Mesendoderm (in vitro differentiated cells): ENCODE results near the gene ARHGAP9.
A peak's percentile ranks its signal among the peaks of the same experiment; 100 is the strongest.

Source experiments
- DNase-seq: peaks from one replicate; pipeline ENCODE4 v3.0.0; 2013
- H2AK5ac ChIP-seq: 2 replicates; pipeline ENCODE4 v1.6.1; 2013; ENCODE audit warnings: low read length, inconsistent platforms
- H2BK120ac ChIP-seq: 2 replicates; pipeline ENCODE4 v1.6.1; 2013; ENCODE audit warnings: low read depth, mild to moderate bottlenecking, low read length, moderate library complexity, mixed read lengths
- H2BK15ac ChIP-seq: replicated peaks from 2 replicates; pipeline ENCODE4 v1.6.1; 2013; ENCODE audit warnings: low read depth, mild to moderate bottlenecking, moderate library complexity
- H2BK5ac ChIP-seq: 2 replicates; pipeline ENCODE4 v1.6.1; 2013; ENCODE audit warnings: low read length, inconsistent platforms
- H3K18ac ChIP-seq: 2 replicates; pipeline ENCODE4 v1.6.1; 2013; ENCODE audit warnings: mild to moderate bottlenecking, low read length, mixed read lengths
- H3K23ac ChIP-seq: one replicate; pipeline ENCODE4 v1.6.1; 2013; ENCODE audit warnings: low read length
- H3K27ac ChIP-seq: 2 replicates; pipeline ENCODE4 v1.5.1; 2013; ENCODE audit warnings: low read depth, mild to moderate bottlenecking, inconsistent platforms, low read length, moderate library complexity
- H3K27me3 ChIP-seq: 2 replicates; pipeline ENCODE4 v1.6.1; 2013; ENCODE audit warnings: low read length, control low read depth, mild to moderate bottlenecking, inconsistent platforms; ENCODE audit not compliant: insufficient read depth, poor library complexity
- H3K36me3 ChIP-seq: 2 replicates; pipeline ENCODE4 v1.6.1; 2013; ENCODE audit warnings: low read length, inconsistent platforms; ENCODE audit not compliant: control insufficient read depth, insufficient read depth
- H3K4ac ChIP-seq: one replicate; pipeline ENCODE4 v1.6.1; 2013; ENCODE audit warnings: low read depth, mild to moderate bottlenecking, low read length, moderate library complexity
- H3K4me1 ChIP-seq: 2 replicates; pipeline ENCODE4 v1.6.1; 2013; ENCODE audit warnings: low read depth, low read length, inconsistent platforms; ENCODE audit not compliant: control insufficient read depth
- H3K4me2 ChIP-seq: 2 replicates; pipeline ENCODE4 v1.6.1; 2013; ENCODE audit warnings: low read length
- H3K4me3 ChIP-seq: 2 replicates; pipeline ENCODE4 v1.5.1; 2013; ENCODE audit warnings: mild to moderate bottlenecking, low read length
- H3K56ac ChIP-seq: one replicate; pipeline ENCODE4 v1.6.1; 2013; ENCODE audit warnings: low read length
- H3K79me1 ChIP-seq: 2 replicates; pipeline ENCODE4 v1.6.1; 2013; ENCODE audit warnings: low read length, inconsistent platforms
- H3K79me2 ChIP-seq: 2 replicates; pipeline ENCODE4 v1.6.1; 2013; ENCODE audit warnings: mild to moderate bottlenecking, low read length; ENCODE audit not compliant: control insufficient read depth, insufficient read depth
- H3K9ac ChIP-seq: 2 replicates; pipeline ENCODE4 v1.6.1; 2013; ENCODE audit warnings: low read length, inconsistent platforms
- H4K5ac ChIP-seq: one replicate; pipeline ENCODE4 v1.6.1; 2013; ENCODE audit warnings: low read length
- H4K8ac ChIP-seq: one replicate; pipeline ENCODE4 v1.6.1; 2013; ENCODE audit warnings: low read depth, mild to moderate bottlenecking, control low read depth, low read length, moderate library complexity
- WGBS: extraction: QIAGEN DNeasy Blood & Tissue Kit; methylation state at CpG from one replicate; pipeline ENCODE4 v1.1.7; 2013; ENCODE audit warnings: low lambda C conversion rate, missing lambda C conversion rate; ENCODE audit not compliant: insufficient coverage; ENCODE audit errors: extremely low coverage; 5-methylcytosine and 5-hydroxymethylcytosine counted together

Gene ARHGAP9

GRCh38 chr12:57522011-57522886 is 42.6 kb upstream of the ARHGAP9 start, which contains the start of gene MBD6:
Gene MBD6, plus strand, starts transcription at chr12:57522824. Its CDS starts 1,480 bp downstream, at chr12:57524304.
- Histone ChIP-seq H2AK5ac (no peak within 1 kb of the TSS), H3K4ac (peak within 1 kb of the TSS; percentile 38), H3K27ac (peak within 1 kb of the TSS; percentile 86), H3K4me1 (peaks cover 9% of the 10 kb centered on the region), H3K79me2 (peaks cover 5% of the 10 kb centered on the region), H3K27me3 (no peaks in the 10 kb centered on the region), H3K18ac (peak within 1 kb of the TSS; percentile 56), H2BK5ac (no peak within 1 kb of the TSS), H3K23ac (peak within 1 kb of the TSS; percentile 76), H4K5ac (no peak within 1 kb of the TSS), H2BK15ac (no peak within 1 kb of the TSS), H3K36me3 (peaks cover 4% of the 10 kb centered on the region), H3K56ac (peak within 1 kb of the TSS; percentile 94), H2BK120ac (no peak within 1 kb of the TSS), H3K4me2 (peak within 1 kb of the TSS; percentile 78), H4K8ac (no peak within 1 kb of the TSS), H3K9ac (peak within 1 kb of the TSS; percentile 76), H3K4me3 (peak within 1 kb of the TSS; percentile 63), H3K79me1 (peaks cover 6% of the 10 kb centered on the region)
- WGBS = no CpG with 5 or more reads among the region's 57 CpGs
- peak; percentile 94 for DNase-seq

DNA sequence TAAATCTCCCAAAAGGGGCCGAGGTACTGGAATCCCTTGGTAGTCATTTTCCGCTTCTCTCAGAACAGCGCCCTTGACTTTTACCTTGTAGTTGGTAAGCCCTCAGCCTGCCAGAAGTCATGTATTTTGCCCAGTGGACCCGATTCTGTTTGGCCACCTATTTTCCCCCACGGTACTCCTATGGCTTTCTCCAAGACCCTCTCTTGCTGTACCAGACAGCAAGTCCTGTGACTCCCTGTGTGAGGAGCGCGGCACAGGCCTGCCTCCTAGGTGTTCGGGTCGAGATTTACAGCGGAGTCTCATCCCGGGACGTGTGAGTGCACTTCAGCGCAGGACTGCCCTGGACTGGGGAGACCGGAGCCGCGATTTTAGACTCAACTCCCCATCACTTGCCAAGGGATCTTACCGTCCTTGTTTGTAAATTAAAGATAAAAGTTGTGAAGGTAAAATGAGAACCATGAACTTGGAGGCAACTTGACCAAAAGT is 41.9 kb upstream of the ARHGAP9 start:
- Histone ChIP-seq H3K56ac (peak overlapping the region; percentile 90), H3K23ac (no peak overlapping the region), H4K5ac (no peak overlapping the region), H3K9ac (peak overlapping the region; percentile 55), H4K8ac (no peak overlapping the region), H3K36me3 (peaks cover 10% of the 10 kb centered on the region), H2BK15ac (no peak overlapping the region), H3K27me3 (no peaks in the 10 kb centered on the region), H2BK5ac (no peak overlapping the region), H3K79me2 (peaks cover 5% of the 10 kb centered on the region), H3K27ac (peak overlapping the region; percentile 56), H2BK120ac (no peak overlapping the region), H3K18ac (no peak overlapping the region), H2AK5ac (no peak overlapping the region), H3K79me1 (peaks cover 7% of the 10 kb centered on the region), H3K4me3 (no peak overlapping the region), H3K4me2 (peak overlapping the region; percentile 78), H3K4me1 (peaks cover 9% of the 10 kb centered on the region), H3K4ac (no peak overlapping the region)
- no CpG with 5 or more reads among the region's 17 CpGs for WGBS
- DNase-seq = peak; percentile 85

GRCh38 chr12:57520053-57520818 is 40.6 kb upstream of the ARHGAP9 start, which contains the start of gene DDIT3:
Gene DDIT3, minus strand, starts transcription at chr12:57520514. Its CDS starts 3,108 bp downstream, at chr12:57517406.
- Histone ChIP-seq H3K27me3 (no peaks in the 10 kb centered on the region), H3K18ac (peak within 1 kb of the TSS; percentile 33), H3K4me1 (peaks cover 9% of the 10 kb centered on the region), H3K79me1 (peaks cover 11% of the 10 kb centered on the region), H4K5ac (no peak within 1 kb of the TSS), H3K36me3 (peaks cover 17% of the 10 kb centered on the region), H3K79me2 (peaks cover 5% of the 10 kb centered on the region), H3K9ac (peak within 1 kb of the TSS; percentile 88), H2BK5ac (peak within 1 kb of the TSS; percentile 1), H4K8ac (peak within 1 kb of the TSS; percentile 92), H3K27ac (peak within 1 kb of the TSS; percentile 86), H3K56ac (peak within 1 kb of the TSS; percentile 90), H3K4me3 (peak within 1 kb of the TSS; percentile 67), H3K4me2 (peak within 1 kb of the TSS; percentile 85), H3K4ac (peak within 1 kb of the TSS; percentile 6), H3K23ac (peak within 1 kb of the TSS; percentile 70), H2AK5ac (no peak within 1 kb of the TSS), H2BK15ac (no peak within 1 kb of the TSS), H2BK120ac (peak within 1 kb of the TSS; percentile 19)
- no CpG with 5 or more reads among the region's 52 CpGs for WGBS
- DNase-seq = peak; percentile 99

GRCh38 chr12:57519796-57520052 is 40.1 kb upstream of the ARHGAP9 start:
- Histone ChIP-seq H3K56ac (peak overlapping the region; percentile 82), H3K9ac (peak overlapping the region; percentile 75), H3K4ac (peak overlapping the region; percentile 6), H4K5ac (no peak overlapping the region), H2AK5ac (no peak overlapping the region), H3K4me2 (peak overlapping the region; percentile 28), H2BK120ac (no peak overlapping the region), H3K79me1 (peaks cover 11% of the 10 kb centered on the region), H3K27me3 (no peaks in the 10 kb centered on the region), H4K8ac (no peak overlapping the region), H3K23ac (no peak overlapping the region), H3K79me2 (peaks cover 5% of the 10 kb centered on the region), H2BK15ac (no peak overlapping the region), H3K4me3 (peak overlapping the region; percentile 67), H2BK5ac (peak overlapping the region; percentile 1), H3K4me1 (peaks cover 9% of the 10 kb centered on the region), H3K18ac (peak overlapping the region; percentile 1), H3K27ac (peak overlapping the region; percentile 86), H3K36me3 (peaks cover 22% of the 10 kb centered on the region)
- no peak for DNase-seq
- WGBS = no CpG with 5 or more reads among the region's 8 CpGs

DNA sequence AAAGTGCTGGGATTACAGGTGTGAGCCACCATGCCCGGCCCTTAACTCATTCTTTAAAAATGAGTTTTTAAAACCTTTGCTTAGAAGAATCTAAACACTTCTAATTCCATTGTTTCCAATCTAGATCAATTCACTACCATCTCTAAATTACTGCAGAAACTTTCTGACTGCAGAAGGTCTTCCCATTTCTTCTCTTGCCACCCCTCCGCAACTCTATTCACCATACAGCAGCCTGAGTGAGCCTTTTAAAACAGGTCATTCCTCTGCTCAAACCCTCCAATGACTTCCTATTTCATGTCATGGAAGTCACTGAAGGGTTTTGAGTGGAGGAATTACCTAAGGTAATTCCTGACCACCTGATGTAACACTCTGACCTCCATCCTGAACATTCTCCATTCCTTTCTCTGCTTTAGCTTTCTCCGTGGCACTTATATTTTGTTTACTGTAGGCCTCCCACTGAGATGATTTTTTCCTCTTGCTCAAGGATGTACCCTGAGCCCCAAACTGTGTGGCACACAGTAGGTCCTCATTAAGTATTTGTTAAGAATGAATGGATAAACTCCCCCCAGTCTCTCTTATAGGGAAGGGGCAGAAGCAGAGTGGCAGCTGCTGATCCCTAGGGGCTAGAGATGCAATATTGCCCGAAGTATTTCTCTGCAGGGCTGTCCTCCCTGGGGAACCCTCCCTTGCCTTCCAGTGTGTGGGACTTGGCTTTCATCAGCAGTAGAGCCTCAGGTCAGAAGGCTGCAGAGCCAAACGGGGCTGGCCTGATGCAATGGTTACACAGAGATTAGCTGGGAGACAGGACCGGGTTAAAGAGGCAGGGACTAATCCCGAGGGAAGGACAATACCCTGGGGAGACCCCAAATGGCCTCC is 39.5 kb upstream of the ARHGAP9 start:
- Histone ChIP-seq H3K4ac (peak overlapping the region; percentile 6), H4K8ac (no peak overlapping the region), H3K79me2 (peaks cover 5% of the 10 kb centered on the region), H3K4me3 (peak overlapping the region; percentile 67), H3K18ac (peak overlapping the region; percentile 1), H3K4me1 (peaks cover 9% of the 10 kb centered on the region), H3K9ac (peak overlapping the region; percentile 75), H2BK120ac (no peak overlapping the region), H3K56ac (peak overlapping the region; percentile 82), H2BK5ac (no peak overlapping the region), H3K23ac (no peak overlapping the region), H3K36me3 (peaks cover 25% of the 10 kb centered on the region), H4K5ac (no peak overlapping the region), H3K79me1 (peaks cover 8% of the 10 kb centered on the region), H3K4me2 (peak overlapping the region; percentile 28), H2AK5ac (no peak overlapping the region), H2BK15ac (no peak overlapping the region), H3K27me3 (no peaks in the 10 kb centered on the region), H3K27ac (peak overlapping the region; percentile 86)
- peak; percentile 85 for DNase-seq
- WGBS = no CpG with 5 or more reads among the region's 7 CpGs
